Inflammatory macrophage treated with lipopolysaccharide for 1 hour (primary cell): ENCODE results near the gene CIAPIN1.
"Not testable (repeated sequence)": the region's sequence is repeated elsewhere in the genome, so short reads cannot be mapped to it uniquely, and the experiment has no call there.

Experiments used
- DNase-seq, 2 donors: peaks; one replicate each; pipeline ENCODE4 v3.0.0-alpha.2; 2020 to 2022

CIAPIN1 gene

GRCh38 chr16:57439947-57440346 lies 7.2 kb downstream of the CIAPIN1 start:
- DNase-seq, result not testable (repeated sequence)

DNA sequence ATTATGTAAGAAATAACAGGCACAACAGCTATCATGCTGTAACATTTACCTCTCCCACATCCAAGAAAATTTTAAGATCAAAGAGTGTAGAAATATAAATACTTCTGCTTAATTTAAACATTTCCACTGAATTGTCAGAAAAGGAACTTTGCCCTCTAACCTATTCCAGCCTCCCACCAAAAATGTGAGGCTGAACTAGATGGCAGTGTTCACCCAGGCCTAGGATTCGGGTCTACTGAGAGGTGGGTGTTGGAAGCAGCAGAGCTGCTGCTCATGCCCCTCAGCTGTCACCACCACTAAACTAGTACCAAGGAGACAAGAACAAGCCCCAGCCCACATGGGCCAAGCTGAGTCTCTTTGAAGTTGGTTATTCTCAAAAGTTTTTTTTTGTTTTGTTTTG lies 11.3 kb downstream of the CIAPIN1 start:
- DNase-seq, result no peak

DNA sequence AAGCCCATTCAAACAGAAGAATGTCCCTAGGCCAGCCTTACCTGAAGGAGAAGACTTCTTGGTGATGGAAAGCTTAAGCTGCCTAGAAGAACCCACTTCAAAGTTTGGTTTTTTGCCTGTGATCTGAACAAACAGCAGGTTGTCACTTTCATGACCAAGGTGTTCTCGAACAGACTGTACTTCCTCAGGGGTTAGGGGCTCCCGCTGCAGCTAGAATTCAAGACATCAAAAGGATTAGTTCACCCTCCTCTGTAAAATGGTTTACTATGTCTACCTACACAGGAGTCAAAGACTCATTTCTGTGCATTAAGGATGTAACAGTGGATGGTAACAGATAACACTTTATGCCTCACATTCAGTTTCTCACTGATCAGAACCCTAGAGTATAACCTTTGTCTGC lies 13.2 kb downstream of the CIAPIN1 start:
- no peak for DNase-seq

GRCh38 chr16:57432989-57433388 lies 14.2 kb downstream of the CIAPIN1 start:
- DNase-seq, result no peak

DNA sequence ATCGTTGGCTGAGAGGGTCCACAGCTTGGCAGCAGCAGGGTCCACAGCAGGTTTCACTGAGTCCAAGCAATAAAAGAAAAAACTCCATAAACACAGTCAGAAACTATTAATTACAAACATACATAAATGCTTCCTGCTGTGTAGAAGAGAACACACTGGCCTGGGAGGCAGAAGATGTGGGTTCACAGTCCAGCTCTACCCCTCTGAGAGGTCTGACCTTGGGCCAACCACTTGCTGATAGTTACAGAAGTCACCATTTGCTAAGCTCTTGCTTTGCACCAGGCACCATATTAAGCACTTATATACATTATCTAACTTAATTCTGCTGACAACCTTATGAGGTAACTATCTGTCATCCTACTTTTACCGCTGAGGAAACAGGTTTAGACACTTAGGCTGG lies 14.7 kb downstream of the CIAPIN1 start:
- DNase-seq, result no peak

GRCh38 chr16:57430955-57431354 lies 16.2 kb downstream of the CIAPIN1 start:
- peak in 1 of 2 donors; percentile 12 for DNase-seq

- no peak for DNase-seq
Observed at GRCh38 chr16:57427824-57428223, 19.4 kb downstream of the CIAPIN1 start.

DNA sequence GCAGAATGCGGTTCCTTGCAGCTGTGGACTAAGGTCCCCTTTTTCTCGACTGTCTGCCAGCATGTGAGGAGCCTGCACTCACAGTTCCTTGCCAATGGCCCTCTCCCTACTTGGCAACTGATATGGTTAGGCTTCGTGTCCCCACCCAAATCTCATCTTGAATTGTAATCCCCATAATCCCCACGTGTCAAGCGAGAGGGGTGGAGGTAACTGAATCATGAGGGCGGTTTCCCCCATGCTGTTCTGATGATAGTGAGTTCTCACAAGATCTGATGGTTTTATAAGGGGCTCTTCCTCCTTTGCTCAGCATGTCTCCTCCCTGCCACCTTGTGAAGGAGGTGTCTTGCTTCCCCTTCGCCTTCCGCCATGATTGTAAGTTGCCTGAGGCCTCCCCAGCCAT lies 19.9 kb downstream of the CIAPIN1 start:
- no peak for DNase-seq

DNA sequence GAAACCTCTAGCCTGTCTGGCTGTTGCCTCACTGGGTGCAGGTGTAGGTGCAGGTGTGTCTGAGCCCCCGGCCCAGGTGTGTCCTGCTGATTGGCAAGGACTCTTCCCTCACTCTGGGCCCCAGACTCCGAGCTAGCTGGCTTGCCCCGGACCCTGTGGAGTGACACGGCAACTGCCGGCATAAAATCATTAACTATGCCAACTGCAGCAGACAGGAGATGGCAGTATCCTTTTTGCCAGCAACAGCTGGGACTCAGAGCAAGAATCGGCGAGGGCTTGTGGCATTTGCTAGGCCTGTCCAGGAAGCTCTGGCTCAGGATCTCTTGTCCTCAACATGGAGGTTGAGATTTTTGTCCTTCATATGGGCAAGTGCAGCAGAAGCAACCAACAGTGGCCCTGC lies 20.8 kb downstream of the CIAPIN1 start:
- DNase-seq, result no peak

GRCh38 chr16:57424583-57424982 lies 22.6 kb downstream of the CIAPIN1 start:
- DNase-seq, result no peak

GRCh38 chr16:57423152-57423551 lies 24.0 kb downstream of the CIAPIN1 start:
- no peak for DNase-seq

GRCh38 chr16:57422026-57422944 lies 24.9 kb downstream of the CIAPIN1 start:
- DNase-seq, result peak; percentile 40 to 56

DNA sequence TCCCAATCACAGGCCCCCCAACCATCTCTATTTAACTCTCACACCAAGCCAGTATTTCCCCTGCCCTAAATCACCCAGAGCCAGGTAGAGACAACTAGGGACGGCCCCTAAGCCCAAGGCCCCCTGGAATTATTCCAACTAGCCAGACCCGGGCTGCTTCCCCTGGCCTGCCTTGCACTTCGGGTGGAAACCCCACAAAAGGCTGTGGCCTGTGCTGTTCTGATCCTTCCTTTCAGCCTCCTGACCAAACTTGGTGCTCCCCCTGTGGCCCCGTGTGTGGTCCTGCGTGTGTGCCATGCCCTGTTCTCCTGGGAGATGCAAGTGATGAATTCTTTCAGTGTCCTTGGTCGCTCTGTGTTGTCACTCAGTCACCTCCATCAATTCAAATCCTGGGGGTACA lies 27.7 kb downstream of the CIAPIN1 start:
- no peak for DNase-seq

DNA sequence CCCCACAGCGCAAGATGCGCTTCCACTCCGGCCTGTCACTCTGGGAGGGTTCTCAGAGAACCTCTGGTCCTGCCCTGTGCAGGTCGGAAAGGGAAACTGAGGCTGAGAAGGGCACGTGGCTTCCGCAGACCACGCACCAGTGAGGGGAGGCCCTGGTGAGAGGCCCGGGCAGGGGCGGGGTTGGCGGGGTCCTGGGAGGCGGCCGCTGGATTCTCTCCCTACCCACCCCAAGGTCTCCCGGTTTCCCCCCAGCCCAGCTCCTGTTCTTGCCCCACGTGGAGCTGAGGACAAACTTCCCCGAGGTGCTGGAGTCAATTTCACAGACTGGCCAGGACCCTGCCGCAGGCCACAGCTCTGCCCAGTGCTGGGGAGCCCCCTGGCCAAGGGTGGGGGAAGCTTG lies 31.1 kb downstream of the CIAPIN1 start:
- DNase-seq, result no peak

- DNase-seq, result no peak
Observed at GRCh38 chr16:57413733-57414132, 33.5 kb downstream of the CIAPIN1 start.

- peak; percentile 23 to 25 for DNase-seq
Observed at GRCh38 chr16:57413301-57413730, 33.9 kb downstream of the CIAPIN1 start.

GRCh38 chr16:57412584-57412983 lies 34.6 kb downstream of the CIAPIN1 start:
- no peak for DNase-seq

DNA sequence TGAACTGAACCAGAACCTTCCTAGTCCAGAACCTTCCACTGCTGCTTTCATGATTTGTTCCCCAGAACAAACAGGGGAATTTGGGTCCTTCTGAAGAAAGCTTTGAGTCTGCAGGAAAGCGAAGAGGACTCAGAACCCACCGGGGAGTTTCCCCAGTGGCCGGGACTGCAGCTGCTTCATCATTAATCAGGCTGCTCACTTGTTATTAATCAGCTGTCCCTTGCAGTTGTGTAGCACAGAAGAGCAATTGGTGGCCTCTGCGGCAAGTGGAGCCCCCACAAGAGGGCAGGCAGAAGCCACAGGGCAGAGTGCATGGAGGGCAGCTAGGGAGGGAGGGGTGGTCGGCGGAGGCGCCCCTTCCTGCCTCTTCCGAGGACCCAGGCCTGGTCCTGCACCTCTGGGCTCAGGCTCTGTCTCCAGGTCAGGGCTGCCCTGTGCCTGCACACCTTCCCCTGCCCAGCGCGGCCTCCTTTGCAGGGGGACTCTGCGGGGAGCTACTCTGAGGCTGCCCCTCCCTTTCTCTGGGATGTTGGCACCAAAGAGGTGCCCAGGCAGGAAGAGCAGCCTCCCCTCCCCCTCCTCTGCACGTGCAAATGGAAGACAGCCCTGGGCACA lies 35.7 kb downstream of the CIAPIN1 start:
- no peak for DNase-seq

GRCh38 chr16:57409870-57410587 lies 37.2 kb downstream of the CIAPIN1 start:
- peak in 1 of 2 donors; percentile 55 for DNase-seq

DNA sequence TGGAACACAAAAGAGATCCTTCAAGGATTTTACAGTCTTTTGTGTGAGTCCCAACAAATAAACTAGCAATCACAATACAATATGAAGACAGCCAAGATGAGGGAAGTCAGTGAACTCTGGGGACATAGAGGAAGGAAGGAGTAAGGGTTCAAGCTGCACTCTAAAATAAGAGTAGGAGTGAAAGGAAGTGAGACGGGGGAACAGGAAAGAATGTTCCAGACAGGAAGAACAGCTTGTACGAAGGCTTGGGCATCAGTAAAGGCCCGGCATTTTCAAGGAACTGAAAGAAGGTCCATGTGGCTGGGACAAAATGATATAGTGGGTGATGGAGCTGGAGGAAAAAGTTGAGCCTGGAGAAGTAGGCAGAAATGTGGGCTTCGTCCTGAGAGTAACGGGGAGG lies 38.1 kb downstream of the CIAPIN1 start:
- DNase-seq, result peak in 1 of 2 donors; percentile 23

DNA sequence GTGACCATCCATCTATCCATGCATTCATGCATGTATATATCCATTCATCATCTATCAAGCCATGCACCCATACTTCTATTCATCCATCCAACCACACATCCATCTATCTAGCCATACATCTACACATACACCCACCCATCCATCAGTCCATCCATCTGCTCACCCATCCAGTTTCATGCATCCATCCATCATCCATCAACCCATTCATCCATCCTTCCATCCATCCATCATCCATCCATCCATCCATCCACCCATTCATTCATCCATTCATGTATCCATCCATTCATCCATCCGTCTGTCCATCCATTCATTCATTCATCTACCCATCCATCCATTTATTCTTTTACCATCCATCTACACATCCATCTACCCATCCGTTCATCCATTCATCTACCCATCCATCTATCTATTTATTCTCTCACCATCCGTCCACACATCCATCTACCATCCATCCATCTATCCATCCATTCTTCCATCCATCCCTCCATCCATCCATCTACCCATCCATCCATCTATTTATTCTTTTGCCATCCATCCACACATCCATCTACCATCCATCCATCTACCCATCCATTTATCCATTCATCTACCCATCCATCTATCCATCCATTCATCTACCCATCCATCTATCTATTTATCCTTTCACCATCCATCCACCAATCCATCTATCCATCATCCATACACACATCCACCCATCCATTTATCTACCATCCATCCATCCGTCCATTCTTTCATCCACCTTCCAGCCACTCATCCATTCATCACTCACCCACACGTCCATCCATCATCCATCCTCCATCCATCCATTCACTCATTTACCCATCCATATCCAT lies 39.4 kb downstream of the CIAPIN1 start:
- no peak for DNase-seq

DNA sequence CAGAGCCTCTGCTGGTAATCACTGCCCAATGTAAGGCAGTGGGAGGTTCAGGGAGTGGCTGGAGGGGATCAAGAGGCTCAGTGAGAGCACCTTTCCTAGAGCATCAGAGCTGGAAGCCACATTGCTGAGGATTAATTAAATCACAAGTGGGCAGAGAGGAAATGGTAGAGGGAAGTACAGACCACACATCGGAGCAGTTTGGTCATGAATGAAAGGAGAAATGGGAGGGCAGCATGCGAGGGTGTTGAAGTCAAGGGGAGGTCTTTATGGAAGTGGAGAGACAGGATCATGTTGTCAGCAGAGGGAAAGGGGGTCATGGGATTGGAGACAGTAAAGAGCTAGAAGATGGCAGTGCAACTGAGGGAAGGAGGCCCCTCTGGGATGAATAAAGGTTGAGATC lies 40.3 kb downstream of the CIAPIN1 start:
- peak; percentile 51 to 62 for DNase-seq

GRCh38 chr16:57405097-57405496 lies 42.1 kb downstream of the CIAPIN1 start:
- peak; percentile 27 to 56 for DNase-seq
